ENCODE data around the gene BCAS3. TPM values are rescaled to one million over a fixed set of nuclear protein-coding genes. Genes with fewer than 3 reads are reported as not detected.

BCAS3 gene
- total RNA-seq, 4 donors from 2014 or later, result 18.2 to 60.6 (median 23.4) TPM

- Histone ChIP-seq H3K27ac (peak overlapping the region in 1 of 4 donors; percentile 18), H3K36me3 (no peaks in the 10 kb centered on the region), H3K4me3 (no peak overlapping the region), H3K27me3 (no peaks in the 10 kb centered on the region), H3K9me3 (no peaks in the 10 kb centered on the region), H3K4me1 (no peaks in the 10 kb centered on the region)
- TF ChIP-seq POLR2A (IDR thresholded peaks at IDR 0.05), result no peak
- TF ChIP-seq CTCF (IDR thresholded peaks at IDR 0.05 in 4 of 5, conservative IDR thresholded peaks at IDR 0.05 in 1 of 5), result no peak
- in situ Hi-C loops (cut with MboI; ENCODE audit: low sequenced_read_pairs in 4 of 4) (no loop called here), intact Hi-C loops (cut with DNase I; ENCODE audit: low total_unique reads) (no loop called here)
- ATAC-seq (no peak), DNase-seq (no peak)
Measured at GRCh38 chr17:60901806-60902205, 224.2 kb downstream of the BCAS3 start.

- no peak for DNase-seq
- Histone ChIP-seq H3K4me1 (no peaks in the 10 kb centered on the region), H3K4me3 (no peak overlapping the region), H3K27me3 (no peaks in the 10 kb centered on the region), H3K27ac (peak overlapping the region in 1 of 4 donors; percentile 18), H3K9me3 (no peaks in the 10 kb centered on the region), H3K36me3 (no peaks in the 10 kb centered on the region)
- intact Hi-C loops (cut with DNase I; ENCODE audit: low total_unique reads), result no loop called here
- ATAC-seq, result no peak
- no peak for TF ChIP-seq POLR2A (IDR thresholded peaks at IDR 0.05)
- no peak for TF ChIP-seq CTCF (IDR thresholded peaks at IDR 0.05 in 4 of 5, conservative IDR thresholded peaks at IDR 0.05 in 1 of 5)
- in situ Hi-C loops (cut with MboI; ENCODE audit: low sequenced_read_pairs in 4 of 4), result no loop called here
Measured at GRCh38 chr17:60902399-60902798, 224.7 kb downstream of the BCAS3 start.

- intact Hi-C loops (cut with DNase I; ENCODE audit: low total_unique reads) (no loop called here), in situ Hi-C loops (cut with MboI; ENCODE audit: low sequenced_read_pairs in 4 of 4) (no loop called here)
- Histone ChIP-seq H3K4me3 (no peak overlapping the region), H3K9me3 (no peaks in the 10 kb centered on the region), H3K27me3 (no peaks in the 10 kb centered on the region), H3K4me1 (no peaks in the 10 kb centered on the region), H3K27ac (no peak overlapping the region), H3K36me3 (no peaks in the 10 kb centered on the region)
- DNase-seq (no peak), ATAC-seq (no peak)
- TF ChIP-seq POLR2A (IDR thresholded peaks at IDR 0.05) (no peak), CTCF (IDR thresholded peaks at IDR 0.05 in 4 of 5, conservative IDR thresholded peaks at IDR 0.05 in 1 of 5) (no peak)
Measured at GRCh38 chr17:60904582-60904981, 226.9 kb downstream of the BCAS3 start.

DNA sequence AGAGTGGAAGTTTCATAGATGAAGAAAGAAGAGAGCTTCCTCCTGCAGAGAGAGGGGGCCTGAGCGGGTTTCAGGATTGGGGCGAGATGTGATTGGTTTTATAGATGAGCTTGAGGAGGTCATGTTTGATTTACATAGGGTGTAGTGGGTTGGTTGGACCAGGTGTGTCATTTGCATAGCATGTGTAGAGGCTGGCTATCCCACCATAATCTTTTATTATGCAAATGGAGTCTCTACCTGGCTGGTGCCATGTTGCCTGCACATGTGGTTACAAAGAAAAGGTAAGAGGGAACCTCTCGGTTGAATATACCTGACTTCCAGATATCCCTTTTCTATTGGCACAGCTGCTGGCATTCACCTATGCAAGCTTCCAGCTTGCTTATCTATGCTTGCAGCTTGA is 228.1 kb downstream of the BCAS3 start:
- Histone ChIP-seq H3K4me3 (no peak overlapping the region), H3K4me1 (no peaks in the 10 kb centered on the region), H3K9me3 (no peaks in the 10 kb centered on the region), H3K36me3 (no peaks in the 10 kb centered on the region), H3K27me3 (no peaks in the 10 kb centered on the region), H3K27ac (no peak overlapping the region)
- in situ Hi-C loops (cut with MboI; ENCODE audit: low sequenced_read_pairs in 4 of 4) (no loop called here), intact Hi-C loops (cut with DNase I; ENCODE audit: low total_unique reads) (no loop called here)
- DNase-seq, result no peak
- TF ChIP-seq POLR2A (IDR thresholded peaks at IDR 0.05) (no peak), CTCF (IDR thresholded peaks at IDR 0.05 in 4 of 5, conservative IDR thresholded peaks at IDR 0.05 in 1 of 5) (no peak)
- no peak for ATAC-seq

GRCh38 chr17:60908324-60908723 is 230.7 kb downstream of the BCAS3 start:
- Histone ChIP-seq H3K27ac (no peak overlapping the region), H3K27me3 (no peaks in the 10 kb centered on the region), H3K9me3 (no peaks in the 10 kb centered on the region), H3K4me1 (no peaks in the 10 kb centered on the region), H3K36me3 (no peaks in the 10 kb centered on the region), H3K4me3 (no peak overlapping the region)
- in situ Hi-C loops (cut with MboI; ENCODE audit: low sequenced_read_pairs in 4 of 4) (no loop called here), intact Hi-C loops (cut with DNase I; ENCODE audit: low total_unique reads) (no loop called here)
- DNase-seq, result no peak
- no peak for ATAC-seq
- TF ChIP-seq CTCF (IDR thresholded peaks at IDR 0.05 in 4 of 5, conservative IDR thresholded peaks at IDR 0.05 in 1 of 5), result no peak
- no peak for TF ChIP-seq POLR2A (IDR thresholded peaks at IDR 0.05)
